ENCODE measurements around the gene CEP78. TPM values are rescaled to one million over a fixed set of nuclear protein-coding genes. Genes with fewer than 3 reads are reported as not detected.
A peak's percentile ranks its signal among the peaks of the same experiment; 100 is the strongest.

CEP78 gene
- total RNA-seq, 2 donors from 2014 or later = 42.3 to 43.6 TPM

DNA sequence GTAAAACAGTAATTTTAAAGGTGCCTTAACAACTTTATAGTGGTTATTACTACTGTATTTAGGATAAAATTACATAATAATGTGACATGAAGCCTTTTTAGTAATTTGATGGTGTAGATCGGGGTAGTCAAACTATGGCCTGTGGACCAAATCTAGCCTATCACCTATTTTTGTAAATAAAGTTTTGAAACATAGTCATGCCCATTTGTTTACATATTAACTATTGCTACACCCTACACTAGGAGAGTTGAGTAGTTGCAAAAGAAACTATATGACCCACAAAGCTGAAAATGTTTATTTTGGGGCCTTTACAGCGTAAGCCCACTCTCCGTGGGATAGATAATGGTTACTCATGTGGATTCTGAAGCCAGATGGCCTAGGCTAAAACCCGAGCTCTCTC, 6.2 kb downstream of the CEP78 start:
- no peak for ATAC-seq (replicated peaks in 1 of 2)
- Mint-ChIP-seq H3K4me3 (no peak overlapping the region), H3K9me3 (no peaks in the 10 kb centered on the region), H3K27ac (no peak overlapping the region), H3K27me3 (ENCODE audit: low read depth) (no peaks in the 10 kb centered on the region), H3K4me1 (ENCODE audit: low read depth) (peaks cover 38% of the 10 kb centered on the region), H3K36me3 (ENCODE audit: insufficient read depth in 2 of 2) (peaks cover 4 to 27% of the 10 kb centered on the region in 2 donors)
- DNase-seq = no peak

DNA sequence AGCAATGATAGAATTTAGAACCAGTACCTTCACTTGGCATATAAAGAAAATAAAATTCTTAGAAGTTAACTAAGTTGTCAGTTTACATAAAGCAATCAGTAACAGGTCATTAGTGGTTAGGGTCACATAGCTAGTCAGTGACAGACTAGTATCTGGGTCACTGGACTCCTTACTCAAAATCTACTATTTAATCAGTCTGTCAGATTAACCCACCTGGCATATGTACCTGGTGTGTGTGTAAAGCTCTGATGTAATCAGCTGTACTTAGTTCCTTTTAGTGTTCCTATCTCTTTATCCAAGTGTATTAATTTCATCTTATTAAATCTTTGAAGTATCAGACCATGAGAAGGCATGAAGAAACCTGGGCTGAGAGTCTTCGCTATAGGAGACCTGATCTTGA, 7.3 kb downstream of the CEP78 start:
- H3K4me1 Mint-ChIP-seq (ENCODE audit: low read depth) = peaks cover 29% of the 10 kb centered on the region
- no peak overlapping the region for H3K27ac Mint-ChIP-seq
- no peaks in the 10 kb centered on the region for H3K27me3 Mint-ChIP-seq (ENCODE audit: low read depth)
- H3K36me3 Mint-ChIP-seq (ENCODE audit: insufficient read depth in 2 of 2) = peaks cover 0 to 24% of the 10 kb centered on the region in 2 donors
- DNase-seq (no peak), ATAC-seq (replicated peaks in 1 of 2) (no peak)
- no peak overlapping the region for H3K4me3 Mint-ChIP-seq
- H3K9me3 Mint-ChIP-seq = no peaks in the 10 kb centered on the region

DNA sequence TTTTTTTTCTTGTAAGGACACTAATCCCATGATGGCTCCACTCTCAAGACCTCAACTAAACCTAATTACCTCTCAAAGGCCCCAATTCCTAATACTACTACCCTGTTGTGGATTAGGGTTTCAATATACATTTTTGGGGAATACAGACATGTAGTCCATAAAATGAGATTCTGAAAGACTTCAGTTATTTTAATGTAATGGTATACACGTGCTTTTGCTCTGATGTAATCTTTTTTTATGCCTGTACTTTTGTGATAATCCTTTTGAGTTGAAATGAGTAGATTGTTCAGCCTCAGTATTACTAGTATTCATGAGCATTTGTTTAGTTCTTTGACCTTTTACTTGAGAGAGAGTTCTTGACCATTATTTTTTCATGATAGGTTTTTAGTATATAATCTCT, 9.5 kb downstream of the CEP78 start:
- DNase-seq (no peak), ATAC-seq (replicated peaks in 1 of 2) (no peak)
- H3K4me1 Mint-ChIP-seq (ENCODE audit: low read depth) = peaks cover 7% of the 10 kb centered on the region
- H3K9me3 Mint-ChIP-seq = no peaks in the 10 kb centered on the region
- H3K4me3 Mint-ChIP-seq = no peak overlapping the region
- H3K36me3 Mint-ChIP-seq (ENCODE audit: insufficient read depth in 2 of 2) = peaks cover 0 to 32% of the 10 kb centered on the region in 2 donors
- no peaks in the 10 kb centered on the region for H3K27me3 Mint-ChIP-seq (ENCODE audit: low read depth)
- no peak overlapping the region for H3K27ac Mint-ChIP-seq

DNA sequence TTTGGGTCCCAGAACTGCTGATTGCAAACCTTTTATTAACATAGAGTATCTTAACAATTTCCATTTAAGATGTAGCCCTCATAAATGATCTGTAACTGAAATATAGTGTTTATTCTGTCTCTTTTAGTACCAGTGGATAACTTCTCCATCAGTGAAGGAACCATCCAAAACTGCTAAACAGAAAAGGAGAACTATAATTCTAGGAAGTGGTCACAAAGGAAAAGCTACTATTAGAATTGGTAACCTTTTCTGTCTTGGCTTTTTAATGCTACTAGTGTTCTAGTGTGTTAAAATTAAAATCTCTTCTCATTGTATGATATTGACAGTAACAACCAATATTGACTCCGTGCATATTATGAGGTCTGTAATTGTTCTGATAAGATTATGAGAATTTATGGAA, 12.8 kb downstream of the CEP78 start:
- DNase-seq (no peak), ATAC-seq (replicated peaks in 1 of 2) (no peak)
- Mint-ChIP-seq H3K9me3 (no peaks in the 10 kb centered on the region), H3K27ac (no peak overlapping the region), H3K4me1 (ENCODE audit: low read depth) (no peaks in the 10 kb centered on the region), H3K27me3 (ENCODE audit: low read depth) (no peaks in the 10 kb centered on the region), H3K4me3 (no peak overlapping the region), H3K36me3 (ENCODE audit: insufficient read depth in 2 of 2) (peaks cover 0 to 25% of the 10 kb centered on the region in 2 donors)

DNA sequence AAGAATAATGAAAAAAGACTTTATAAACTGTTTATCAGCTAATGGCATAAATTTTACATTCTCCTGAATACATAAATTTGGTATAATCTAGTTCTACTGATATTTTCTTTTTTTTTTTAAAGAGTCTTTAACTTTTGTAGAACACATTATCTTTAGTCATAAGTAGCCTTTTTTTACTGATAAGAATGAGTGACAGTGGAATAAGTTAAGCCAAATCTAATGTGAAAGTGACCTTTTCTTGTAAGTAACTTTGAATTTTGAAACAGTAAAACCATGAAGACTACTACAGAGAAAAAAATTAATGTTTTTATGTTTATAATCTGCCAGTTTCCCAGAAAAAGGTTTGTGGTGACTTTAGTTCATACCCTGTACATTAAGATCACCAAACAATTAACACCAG, 13.7 kb downstream of the CEP78 start:
- no peaks in the 10 kb centered on the region for H3K27me3 Mint-ChIP-seq (ENCODE audit: low read depth)
- H3K4me3 Mint-ChIP-seq = no peak overlapping the region
- no peak for DNase-seq
- H3K36me3 Mint-ChIP-seq (ENCODE audit: insufficient read depth in 2 of 2) = peaks cover 0 to 22% of the 10 kb centered on the region in 2 donors
- H3K9me3 Mint-ChIP-seq = no peaks in the 10 kb centered on the region
- ATAC-seq (replicated peaks in 1 of 2) = no peak
- no peaks in the 10 kb centered on the region for H3K4me1 Mint-ChIP-seq (ENCODE audit: low read depth)
- H3K27ac Mint-ChIP-seq = peak overlapping the region; percentile 86

DNA sequence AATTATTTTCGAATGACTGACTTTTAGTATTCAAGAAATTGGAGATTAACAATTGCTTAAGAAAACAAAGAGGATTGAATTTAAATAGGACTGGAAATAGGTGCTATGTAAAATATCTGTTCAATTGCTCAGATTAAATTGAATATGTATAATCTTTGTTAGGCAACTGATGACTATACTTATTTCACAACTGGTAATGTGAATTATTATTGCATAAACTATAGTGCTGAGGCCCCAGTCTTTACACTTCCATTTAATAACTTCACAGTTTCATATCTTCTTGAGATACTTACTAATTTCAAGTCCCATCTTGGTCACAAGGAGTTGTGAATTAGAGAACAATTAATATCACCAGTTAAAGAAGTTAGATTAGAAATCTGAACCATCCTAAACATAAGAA, 16.7 kb downstream of the CEP78 start:
- H3K4me3 Mint-ChIP-seq = no peak overlapping the region
- no peaks in the 10 kb centered on the region for H3K27me3 Mint-ChIP-seq (ENCODE audit: low read depth)
- no peak for DNase-seq
- no peak overlapping the region for H3K27ac Mint-ChIP-seq
- no peaks in the 10 kb centered on the region for H3K4me1 Mint-ChIP-seq (ENCODE audit: low read depth)
- peaks cover 0 to 19% of the 10 kb centered on the region in 2 donors for H3K36me3 Mint-ChIP-seq (ENCODE audit: insufficient read depth in 2 of 2)
- no peaks in the 10 kb centered on the region for H3K9me3 Mint-ChIP-seq
- ATAC-seq (replicated peaks in 1 of 2) = no peak

DNA sequence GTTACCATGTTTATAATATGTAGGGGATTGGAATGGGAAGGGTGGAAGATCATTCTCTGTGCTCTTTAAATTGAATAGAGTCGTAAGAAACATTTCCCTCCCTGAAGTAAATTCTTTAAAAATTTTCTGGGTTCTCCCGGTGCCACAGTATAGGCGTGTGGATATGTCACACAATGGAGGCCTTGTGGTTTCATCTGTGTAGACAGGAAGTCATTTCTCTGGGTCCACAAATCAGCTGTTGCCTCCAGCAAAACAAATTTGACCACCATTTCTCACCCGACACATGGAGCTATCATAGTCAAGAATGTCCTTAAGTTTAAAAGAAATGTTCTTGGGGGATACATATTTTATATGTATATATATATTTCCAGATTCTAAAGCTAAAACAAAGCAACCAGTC, 17.4 kb downstream of the CEP78 start:
- DNase-seq = no peak
- Mint-ChIP-seq H3K4me3 (no peak overlapping the region), H3K36me3 (ENCODE audit: insufficient read depth in 2 of 2) (peaks cover 0 to 17% of the 10 kb centered on the region in 2 donors), H3K27me3 (ENCODE audit: low read depth) (no peaks in the 10 kb centered on the region), H3K9me3 (no peaks in the 10 kb centered on the region), H3K27ac (no peak overlapping the region), H3K4me1 (ENCODE audit: low read depth) (no peaks in the 10 kb centered on the region)
- ATAC-seq (replicated peaks in 1 of 2) = no peak

DNA sequence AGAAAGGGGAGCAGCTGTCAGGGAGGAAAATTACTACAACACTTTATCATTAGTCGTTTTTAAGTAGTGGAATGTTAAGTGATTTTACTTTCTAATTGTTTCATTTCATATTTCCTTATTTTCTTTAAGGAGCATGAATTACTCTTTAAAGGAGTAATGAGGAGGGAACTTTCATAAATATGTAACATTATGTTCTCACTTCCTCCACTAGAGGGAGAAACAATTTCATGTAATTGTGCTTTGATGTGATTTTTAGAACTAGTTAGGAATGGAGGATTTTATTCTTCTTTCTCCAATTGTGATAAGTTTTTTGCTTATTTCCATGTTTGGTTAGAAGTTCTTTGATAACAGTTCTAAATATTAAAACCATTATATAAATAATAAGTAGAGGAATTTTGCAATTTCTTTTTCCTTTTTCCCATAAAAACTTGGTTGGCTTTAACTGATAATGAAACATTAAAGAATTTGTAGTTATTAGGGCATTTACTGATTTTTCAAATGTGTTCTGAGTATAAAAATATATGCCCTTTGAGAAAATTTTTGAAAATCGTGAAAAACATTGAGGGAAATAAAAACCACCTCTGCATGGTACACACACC, 25.6 kb downstream of the CEP78 start:
- DNase-seq (no peak), ATAC-seq (replicated peaks in 1 of 2) (no peak)
- no peaks in the 10 kb centered on the region for H3K4me1 Mint-ChIP-seq (ENCODE audit: low read depth)
- peaks cover 6 to 18% of the 10 kb centered on the region in 2 donors for H3K36me3 Mint-ChIP-seq (ENCODE audit: insufficient read depth in 2 of 2)
- no peak overlapping the region for H3K4me3 Mint-ChIP-seq
- no peak overlapping the region for H3K27ac Mint-ChIP-seq
- H3K27me3 Mint-ChIP-seq (ENCODE audit: low read depth) = no peaks in the 10 kb centered on the region
- no peaks in the 10 kb centered on the region for H3K9me3 Mint-ChIP-seq

DNA sequence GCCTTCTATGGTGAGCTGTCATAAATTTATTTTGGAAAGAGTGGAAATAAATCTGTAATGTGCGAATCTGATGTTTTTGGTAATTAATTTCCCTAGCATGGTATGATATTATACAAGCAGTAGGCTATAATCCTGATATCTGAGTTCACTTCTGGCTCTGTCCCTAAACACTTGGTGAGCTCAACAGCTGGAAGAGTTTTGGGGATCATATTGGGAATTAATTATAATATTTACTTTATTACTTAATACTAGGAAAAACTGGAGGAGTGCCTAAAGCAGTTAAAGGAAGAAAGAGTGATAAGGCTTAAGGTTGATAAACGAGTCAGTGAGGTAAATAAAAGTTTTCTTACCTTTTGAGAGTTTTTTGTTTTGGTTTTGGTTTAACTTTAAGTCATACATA, 26.8 kb downstream of the CEP78 start:
- H3K36me3 Mint-ChIP-seq (ENCODE audit: insufficient read depth in 2 of 2) = peaks cover 9 to 17% of the 10 kb centered on the region in 2 donors
- no peaks in the 10 kb centered on the region for H3K27me3 Mint-ChIP-seq (ENCODE audit: low read depth)
- H3K4me1 Mint-ChIP-seq (ENCODE audit: low read depth) = no peaks in the 10 kb centered on the region
- no peak overlapping the region for H3K27ac Mint-ChIP-seq
- ATAC-seq (replicated peaks in 1 of 2) (no peak), DNase-seq (no peak)
- no peaks in the 10 kb centered on the region for H3K9me3 Mint-ChIP-seq
- no peak overlapping the region for H3K4me3 Mint-ChIP-seq

DNA sequence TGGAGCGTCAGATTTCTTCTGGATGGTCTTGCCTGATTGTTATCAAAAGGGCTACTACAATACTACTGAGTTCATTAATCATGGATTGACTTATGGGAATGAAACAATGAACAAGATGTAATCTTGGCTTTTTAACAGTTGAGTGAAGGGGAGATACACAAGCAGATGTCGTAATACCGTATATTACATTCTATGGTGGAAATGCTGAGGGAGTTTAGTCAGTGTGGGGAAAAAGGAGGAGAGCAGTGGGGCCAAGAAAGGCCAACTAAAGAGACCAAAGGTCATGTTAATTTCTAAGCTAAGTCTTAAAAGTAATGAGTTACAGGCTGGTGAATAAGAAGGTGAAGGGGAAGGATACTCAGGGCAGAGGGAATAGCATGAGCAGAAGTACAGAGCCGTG, 32.0 kb downstream of the CEP78 start:
- ATAC-seq (replicated peaks in 1 of 2) = no peak
- DNase-seq = no peak
- Mint-ChIP-seq H3K27ac (no peak overlapping the region), H3K4me3 (no peak overlapping the region), H3K4me1 (ENCODE audit: low read depth) (no peaks in the 10 kb centered on the region), H3K36me3 (ENCODE audit: insufficient read depth in 2 of 2) (peaks cover 21 to 32% of the 10 kb centered on the region in 2 donors), H3K9me3 (no peaks in the 10 kb centered on the region), H3K27me3 (ENCODE audit: low read depth) (no peaks in the 10 kb centered on the region)

DNA sequence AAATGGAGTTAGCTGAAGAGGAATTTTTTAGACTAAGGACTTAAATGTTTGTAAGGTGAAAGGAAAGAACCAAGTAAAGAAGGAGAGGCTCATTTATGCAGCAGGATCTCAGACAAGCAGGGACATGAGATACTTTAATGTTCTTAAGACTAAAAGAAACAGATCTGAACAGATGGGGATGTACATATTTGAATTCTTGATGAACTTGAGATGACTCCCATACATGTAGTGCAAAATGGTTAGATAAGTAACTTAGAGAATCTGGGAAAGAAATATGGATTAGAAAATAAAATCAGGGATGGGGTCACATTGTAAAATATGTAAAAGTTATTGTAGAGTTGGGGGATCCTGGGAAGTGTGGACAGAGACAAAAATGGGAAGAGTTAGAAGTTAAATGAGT, 33.9 kb downstream of the CEP78 start:
- no peak for DNase-seq
- no peaks in the 10 kb centered on the region for H3K4me1 Mint-ChIP-seq (ENCODE audit: low read depth)
- H3K27me3 Mint-ChIP-seq (ENCODE audit: low read depth) = no peaks in the 10 kb centered on the region
- H3K36me3 Mint-ChIP-seq (ENCODE audit: insufficient read depth in 2 of 2) = peaks cover 20 to 30% of the 10 kb centered on the region in 2 donors
- no peak overlapping the region for H3K27ac Mint-ChIP-seq
- no peak overlapping the region for H3K4me3 Mint-ChIP-seq
- H3K9me3 Mint-ChIP-seq = no peaks in the 10 kb centered on the region
- ATAC-seq (replicated peaks in 1 of 2) = no peak

DNA sequence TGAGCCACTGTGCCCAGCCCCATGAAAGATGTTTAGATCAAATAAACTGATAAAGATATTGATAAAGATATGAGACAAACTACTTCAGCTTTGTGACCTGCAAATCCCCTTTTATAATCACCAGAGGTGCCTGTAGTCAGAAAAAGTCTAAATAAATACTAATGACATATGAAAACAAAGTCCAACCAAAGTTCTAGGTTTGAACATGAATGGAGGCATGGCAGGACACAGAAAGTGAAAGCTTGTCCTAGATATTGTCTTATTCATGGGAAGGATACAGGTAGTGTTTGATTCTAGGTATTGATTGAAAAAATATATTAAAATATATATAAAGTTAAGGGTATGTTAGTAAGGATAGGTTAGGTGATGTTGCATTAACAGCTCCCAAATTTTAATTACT, 36.4 kb downstream of the CEP78 start:
- ATAC-seq (replicated peaks in 1 of 2) (no peak), DNase-seq (no peak)
- H3K4me1 Mint-ChIP-seq (ENCODE audit: low read depth) = no peaks in the 10 kb centered on the region
- H3K27ac Mint-ChIP-seq = no peak overlapping the region
- H3K36me3 Mint-ChIP-seq (ENCODE audit: insufficient read depth in 2 of 2) = peaks cover 14 to 20% of the 10 kb centered on the region in 2 donors
- H3K9me3 Mint-ChIP-seq = no peaks in the 10 kb centered on the region
- no peaks in the 10 kb centered on the region for H3K27me3 Mint-ChIP-seq (ENCODE audit: low read depth)
- H3K4me3 Mint-ChIP-seq = no peak overlapping the region

DNA sequence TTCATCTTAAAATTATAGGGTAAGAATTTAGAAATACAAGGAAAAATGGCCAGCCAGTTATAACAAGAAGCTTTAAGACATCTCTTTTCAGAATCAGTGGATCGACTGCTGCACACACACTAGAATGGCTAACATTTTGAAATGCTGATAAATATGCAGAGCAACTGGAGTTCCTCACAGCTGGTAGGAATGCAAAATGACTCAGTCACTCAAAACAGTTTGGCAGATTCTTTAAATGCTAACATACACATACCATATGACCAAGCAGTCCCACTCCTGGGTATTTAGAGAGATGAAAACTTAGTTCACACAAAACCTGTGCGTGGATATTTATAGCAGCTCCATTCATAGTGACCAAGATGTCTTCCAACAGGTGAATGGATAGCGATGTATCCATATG, 37.9 kb downstream of the CEP78 start:
- H3K4me3 Mint-ChIP-seq = no peak overlapping the region
- H3K36me3 Mint-ChIP-seq (ENCODE audit: insufficient read depth in 2 of 2) = peaks cover 7 to 12% of the 10 kb centered on the region in 2 donors
- H3K4me1 Mint-ChIP-seq (ENCODE audit: low read depth) = peaks cover 8% of the 10 kb centered on the region
- H3K9me3 Mint-ChIP-seq = no peaks in the 10 kb centered on the region
- ATAC-seq (replicated peaks in 1 of 2) = no peak
- no peaks in the 10 kb centered on the region for H3K27me3 Mint-ChIP-seq (ENCODE audit: low read depth)
- no peak for DNase-seq
- H3K27ac Mint-ChIP-seq = no peak overlapping the region

DNA sequence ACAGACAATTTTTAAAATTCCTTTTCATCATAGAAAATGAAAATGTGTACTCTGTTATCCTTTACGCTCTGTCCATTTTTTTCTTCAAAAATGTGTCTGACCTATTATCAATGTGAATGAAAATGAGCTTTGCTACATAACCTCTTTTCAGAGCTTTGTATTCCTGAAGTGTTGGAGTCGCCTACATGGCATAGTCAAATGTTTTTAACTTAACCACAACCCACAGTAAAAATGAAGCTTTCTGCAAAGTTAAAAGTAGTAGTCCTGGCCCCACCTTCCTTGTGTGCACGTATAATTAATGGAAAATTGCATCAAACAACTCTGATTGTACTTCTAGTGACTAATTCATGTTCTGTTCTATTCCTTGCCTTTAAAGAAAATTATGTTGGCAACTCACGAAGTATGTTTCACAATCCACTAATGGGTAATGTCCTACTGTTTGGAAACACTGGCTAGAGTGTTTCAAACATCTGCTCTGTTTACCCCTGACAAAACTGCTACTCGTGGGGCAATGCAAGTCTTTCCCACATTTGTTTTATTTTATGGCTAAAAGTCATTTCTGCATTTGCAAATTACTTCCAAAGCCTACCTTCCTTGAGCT, 42.4 kb downstream of the CEP78 start:
- H3K4me1 Mint-ChIP-seq (ENCODE audit: low read depth) = peaks cover 8% of the 10 kb centered on the region
- DNase-seq = no peak
- no peak for ATAC-seq (replicated peaks in 1 of 2)
- no peaks in the 10 kb centered on the region for H3K36me3 Mint-ChIP-seq (ENCODE audit: insufficient read depth in 2 of 2)
- no peaks in the 10 kb centered on the region for H3K9me3 Mint-ChIP-seq
- no peak overlapping the region for H3K4me3 Mint-ChIP-seq
- no peak overlapping the region for H3K27ac Mint-ChIP-seq
- H3K27me3 Mint-ChIP-seq (ENCODE audit: low read depth) = no peaks in the 10 kb centered on the region
